Neural crest cell (in vitro differentiated cells): ENCODE measurements around the gene TAPT1. TPM values are rescaled to one million over a fixed set of nuclear protein-coding genes. Genes with fewer than 3 reads are reported as not detected.

ENCODE experiments used
- DNase-seq: peaks from one replicate; pipeline ENCODE4 v3.0.0; 2021; ENCODE audit warnings: low read depth, mixed read lengths, low spot score
- H3K27ac Mint-ChIP-seq: one replicate; pipeline ENCODE4 v1.8.0; 2021; ENCODE audit warnings: mild to moderate bottlenecking, mixed read lengths; ENCODE audit not compliant: unreplicated experiment
- H3K27me3 Mint-ChIP-seq: 2 replicates; pipeline ENCODE4 v1.8.0; 2021; ENCODE audit warnings: low read depth, mild to moderate bottlenecking, mixed read lengths
- H3K36me3 Mint-ChIP-seq: 2 replicates; pipeline ENCODE4 v1.8.0; 2021; ENCODE audit warnings: low read depth, mild to moderate bottlenecking, mixed read lengths
- H3K4me1 Mint-ChIP-seq: 2 replicates; pipeline ENCODE4 v1.8.0; 2021; ENCODE audit warnings: mixed read lengths
- H3K4me3 Mint-ChIP-seq: one replicate; pipeline ENCODE4 v1.8.0; 2021; ENCODE audit warnings: mild to moderate bottlenecking, mixed read lengths
- H3K9me3 Mint-ChIP-seq: 2 replicates; pipeline ENCODE4 v1.8.0; 2021; ENCODE audit warnings: mixed read lengths
- CTCF ChIP-seq: fragments of 200-600 bp; sonication (generic); conservative IDR thresholded peaks from 2 replicates; pipeline ENCODE4 v1.5.0; 2021; ENCODE audit warnings: antibody characterized with exemption, mild to moderate bottlenecking
- total RNA-seq: library from RNA; stranded (reverse); gene quantifications from 2 replicates; pipeline ENCODE4 v1.2.1, GENCODE V29; 2021

TAPT1 gene
- total RNA-seq, 1 donor from 2014 or later = 18.1 TPM

- no peak overlapping the region for H3K4me3 Mint-ChIP-seq
- no peaks in the 10 kb centered on the region for H3K36me3 Mint-ChIP-seq
- no peaks in the 10 kb centered on the region for H3K9me3 Mint-ChIP-seq
- no peak for TF ChIP-seq CTCF
- peaks cover under 1% of the 10 kb centered on the region for H3K27me3 Mint-ChIP-seq
- H3K27ac Mint-ChIP-seq = no peak overlapping the region
- no peak for DNase-seq
- peaks cover 3% of the 10 kb centered on the region for H3K4me1 Mint-ChIP-seq
Observed at GRCh38 chr4:16117164-16117563, 109.1 kb downstream of the TAPT1 start.

GRCh38 chr4:16116493-16116990 is 109.7 kb downstream of the TAPT1 start:
- H3K4me1 Mint-ChIP-seq = peaks cover 3% of the 10 kb centered on the region

GRCh38 chr4:16116019-16116418 is 110.3 kb downstream of the TAPT1 start:
- DNase-seq = no peak
- H3K27ac Mint-ChIP-seq = peak overlapping the region; percentile 53

More at GRCh38 chr4:16116493-16116990, 109.7 kb downstream of the TAPT1 start:
- Mint-ChIP-seq H3K27ac (no peak overlapping the region), H3K4me3 (no peak overlapping the region), H3K36me3 (no peaks in the 10 kb centered on the region), H3K9me3 (no peaks in the 10 kb centered on the region), H3K27me3 (peaks cover 7% of the 10 kb centered on the region)
- TF ChIP-seq CTCF = no peak
- no peak for DNase-seq

GRCh38 chr4:16114546-16114945 is 111.7 kb downstream of the TAPT1 start:
- H3K4me1 Mint-ChIP-seq = peaks cover 3% of the 10 kb centered on the region
- H3K9me3 Mint-ChIP-seq = no peaks in the 10 kb centered on the region
- no peaks in the 10 kb centered on the region for H3K36me3 Mint-ChIP-seq
- no peak overlapping the region for H3K27ac Mint-ChIP-seq
- DNase-seq = no peak
- no peak for TF ChIP-seq CTCF
- H3K27me3 Mint-ChIP-seq = peaks cover 9% of the 10 kb centered on the region
- no peak overlapping the region for H3K4me3 Mint-ChIP-seq

More at GRCh38 chr4:16116019-16116418, 110.3 kb downstream of the TAPT1 start:
- peaks cover 9% of the 10 kb centered on the region for H3K27me3 Mint-ChIP-seq
- peaks cover 3% of the 10 kb centered on the region for H3K4me1 Mint-ChIP-seq
- no peak overlapping the region for H3K4me3 Mint-ChIP-seq
- no peak for TF ChIP-seq CTCF
- no peaks in the 10 kb centered on the region for H3K9me3 Mint-ChIP-seq
- no peaks in the 10 kb centered on the region for H3K36me3 Mint-ChIP-seq

- peaks cover 9% of the 10 kb centered on the region for H3K27me3 Mint-ChIP-seq
- no peak for TF ChIP-seq CTCF
- no peak for DNase-seq
- H3K4me1 Mint-ChIP-seq = peaks cover 3% of the 10 kb centered on the region
- no peak overlapping the region for H3K4me3 Mint-ChIP-seq
- H3K9me3 Mint-ChIP-seq = no peaks in the 10 kb centered on the region
- no peaks in the 10 kb centered on the region for H3K36me3 Mint-ChIP-seq
- peak overlapping the region; percentile 12 for H3K27ac Mint-ChIP-seq
Observed at GRCh38 chr4:16113741-16114140, 112.5 kb downstream of the TAPT1 start.
